Glomerular endothelial cell (primary cell): ENCODE measurements around the gene TRIM49D2. TPM values are rescaled to one million over a fixed set of nuclear protein-coding genes. Genes with fewer than 3 reads are reported as not detected.
"Not testable (repeated sequence)": the region's sequence is repeated elsewhere in the genome, so short reads cannot be mapped to it uniquely, and the experiment has no call there.

Experiments
- DNase-seq: peaks from one replicate; pipeline ENCODE4 v3.0.0-alpha.2; 2011; ENCODE audit warnings: low read depth, low spot score; ENCODE audit errors: extremely low read depth
- total RNA-seq: library from RNA; depleted of rRNA; stranded (reverse); fragments of >200 nt; gene quantifications from 2 replicates; pipeline ENCODE4 v1.2.3, GENCODE V29; 2015

The TRIM49D2 gene, protein sequence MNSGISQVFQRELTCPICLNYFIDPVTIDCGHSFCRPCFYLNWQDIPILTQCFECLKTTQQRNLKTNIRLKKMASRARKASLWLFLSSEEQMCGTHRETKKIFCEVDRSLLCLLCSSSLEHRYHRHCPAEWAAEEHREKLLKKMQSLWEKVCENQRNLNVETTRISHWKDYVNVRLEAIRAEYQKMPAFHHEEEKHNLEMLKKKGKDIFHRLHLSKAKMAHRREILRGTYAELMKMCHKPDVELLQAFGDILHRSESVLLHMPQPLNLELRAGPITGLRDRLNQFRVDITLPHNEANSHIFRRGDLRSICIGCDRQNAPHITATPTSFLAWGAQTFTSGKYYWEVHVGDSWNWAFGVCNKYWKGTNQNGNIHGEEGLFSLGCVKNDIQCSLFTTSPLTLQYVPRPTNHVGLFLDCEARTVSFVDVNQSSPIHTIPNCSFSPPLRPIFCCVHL
- total RNA-seq: not detected in 2 replicates

DNA sequence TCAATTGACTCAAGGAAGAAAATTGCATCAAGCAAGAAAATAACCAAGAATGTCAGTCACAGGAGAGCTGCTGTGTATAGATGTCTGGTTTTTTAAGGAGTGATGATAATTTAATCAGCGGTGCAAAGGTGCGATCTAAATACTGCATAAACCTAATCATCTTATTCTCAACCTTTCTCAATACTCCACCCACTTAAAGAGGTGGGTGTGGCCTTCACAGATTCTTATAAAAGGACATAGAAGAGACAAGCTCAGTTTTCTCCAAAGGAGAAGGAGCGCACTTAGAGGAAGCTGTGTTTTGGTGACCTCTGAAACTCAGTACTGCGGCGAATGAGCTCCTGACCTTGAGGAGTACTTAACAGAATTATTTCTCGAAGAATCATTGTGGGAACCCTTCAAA lies at the start of gene TRIM49D2:
Gene TRIM49D2 (plus strand): TSS at position 301 of the 400 bp plus-strand sequence. CDS start 2,698 bp downstream, outside the sequence.
- DNase-seq: not testable (repeated sequence)

GRCh38 chr11:89877511-89877910 lies 46.4 kb upstream of the TRIM49D2 start:
- DNase-seq: not testable (repeated sequence)

DNA sequence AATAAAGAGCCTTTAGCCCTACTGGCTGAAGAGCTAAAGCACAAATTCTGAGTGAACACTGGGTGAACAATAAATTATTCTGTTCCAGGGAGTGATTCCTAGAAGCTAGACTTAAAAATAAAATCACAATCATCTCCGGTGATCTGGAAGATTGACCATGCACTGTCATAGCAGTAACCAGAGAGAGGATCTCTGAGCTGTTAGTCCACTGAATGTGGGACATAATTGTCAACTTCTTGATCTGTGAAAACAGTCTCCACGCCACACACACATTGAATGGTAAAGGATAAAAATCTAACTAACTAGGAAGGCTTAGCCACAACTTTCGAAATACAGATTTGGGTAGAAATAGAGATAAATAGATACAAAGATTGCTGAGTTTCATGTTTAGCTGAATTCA lies 30.6 kb upstream of the TRIM49D2 start:
- DNase-seq: not testable (repeated sequence)

DNA sequence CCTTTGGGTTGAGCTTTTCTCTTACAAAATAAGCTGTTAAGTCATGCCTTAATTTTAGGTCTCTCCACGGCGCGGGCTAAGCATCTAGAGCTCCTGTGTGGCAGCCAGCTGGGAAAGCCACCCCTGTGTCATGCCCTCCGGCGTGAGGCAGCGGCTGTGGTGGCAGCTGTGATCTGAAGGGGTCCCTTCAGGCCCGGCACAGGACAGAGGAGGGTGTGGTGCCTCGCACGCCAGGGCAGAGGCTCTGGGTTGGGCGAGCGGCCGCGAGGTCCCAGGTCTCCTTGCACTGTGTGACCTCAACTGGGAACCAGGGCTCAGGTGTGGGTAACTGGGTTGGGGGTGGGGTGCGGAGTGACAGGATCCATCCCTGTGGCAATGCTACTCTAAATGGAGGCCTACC lies 23.1 kb upstream of the TRIM49D2 start:
- DNase-seq: not testable (repeated sequence)

DNA sequence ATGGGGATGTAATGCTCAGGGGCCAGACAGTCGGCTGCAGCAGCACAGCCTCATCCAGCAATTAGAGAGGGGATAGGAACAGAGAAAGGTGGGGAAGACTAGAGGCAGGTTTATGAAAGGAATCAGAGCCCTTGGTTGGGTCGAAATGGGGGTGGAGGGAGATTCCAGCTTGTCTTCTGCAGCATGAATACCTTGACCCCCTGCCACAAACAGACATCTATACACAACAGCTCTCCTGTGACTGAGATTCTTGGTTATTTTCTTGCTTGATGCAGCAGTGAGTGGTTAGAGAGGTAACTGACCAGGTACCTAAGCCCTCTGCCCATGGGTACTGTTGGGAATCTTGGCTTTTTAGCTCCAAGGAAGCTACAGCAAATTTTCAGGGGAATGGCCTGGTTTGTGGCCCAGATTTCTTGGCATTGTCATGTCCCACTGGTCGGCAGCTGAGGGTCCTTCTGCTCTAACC lies 1.6 kb upstream of the TRIM49D2 start, which contains the start of gene TRIM49D1:
Gene TRIM49D1 (minus strand): TSS at position 51 of the 466 bp plus-strand sequence. CDS start 4,535 bp downstream, outside the sequence.
- no peak for DNase-seq

GRCh38 chr11:89960833-89961232 lies 37.0 kb downstream of the TRIM49D2 start:
- DNase-seq: not testable (repeated sequence)

DNA sequence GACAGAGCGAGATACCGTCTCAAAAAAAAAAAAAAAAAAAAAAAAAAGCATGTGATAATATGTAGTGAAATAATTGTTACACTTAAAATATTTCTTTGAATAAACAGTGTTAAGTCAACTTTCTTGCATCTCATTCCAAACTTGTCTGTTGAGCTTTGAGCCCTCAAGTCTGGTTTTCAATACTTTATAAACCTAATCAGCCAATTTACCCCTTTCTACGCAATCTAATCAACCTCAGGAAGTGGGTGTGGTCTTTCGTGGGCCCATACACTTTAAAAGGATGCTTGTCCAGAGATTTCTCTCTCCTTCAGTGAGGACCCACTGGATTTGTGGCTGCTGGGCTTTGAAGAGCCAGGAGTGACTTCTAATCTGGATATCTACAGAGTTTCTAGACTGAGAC lies 41.9 kb downstream of the TRIM49D2 start, which contains the start of gene TRIM64:
Gene TRIM64 (plus strand): TSS at position 301 of the 400 bp plus-strand sequence. CDS start 2,467 bp downstream, outside the sequence.
- DNase-seq: not testable (repeated sequence)

Other genes starting within 250 kb of the TRIM49D2 start
- gene TRIM77, start 213.8 kb upstream of the TRIM49D2 start, total RNA-seq: not detected in 2 replicates
- not detected in 2 replicates for gene TRIM49, start 115.5 kb upstream of the TRIM49D2 start, total RNA-seq
- gene TRIM64B, start 45.6 kb upstream of the TRIM49D2 start, total RNA-seq: not detected in 2 replicates
- not detected in 2 replicates for gene TRIM49D1, start 1.8 kb upstream of the TRIM49D2 start, total RNA-seq
- gene TRIM64, start 42.0 kb downstream of the TRIM49D2 start, total RNA-seq: not detected in 2 replicates
- not detected in 2 replicates for gene TRIM49C, start 107.0 kb downstream of the TRIM49D2 start, total RNA-seq
- gene UBTFL1, start 161.9 kb downstream of the TRIM49D2 start, total RNA-seq: not detected in 2 replicates
- gene NAALAD2, start 210.6 kb downstream of the TRIM49D2 start, total RNA-seq: 0.92 and 3.2 TPM in 2 replicates